GM10266 (cell line): Measurements from ENCODE around the gene ST3GAL4.

ENCODE experiments used
- DNase-seq: peaks from one replicate; pipeline ENCODE4 v3.0.0; 2012; ENCODE audit errors: extremely low spot score
- CTCF ChIP-seq: IDR thresholded peaks from 2 replicates; pipeline ENCODE4 v1.5.1; 2012; ENCODE audit warnings: mild to moderate bottlenecking, low read depth; ENCODE audit not compliant: control insufficient read depth, insufficient read depth; ENCODE audit errors: missing control alignments

Gene ST3GAL4

DNA sequence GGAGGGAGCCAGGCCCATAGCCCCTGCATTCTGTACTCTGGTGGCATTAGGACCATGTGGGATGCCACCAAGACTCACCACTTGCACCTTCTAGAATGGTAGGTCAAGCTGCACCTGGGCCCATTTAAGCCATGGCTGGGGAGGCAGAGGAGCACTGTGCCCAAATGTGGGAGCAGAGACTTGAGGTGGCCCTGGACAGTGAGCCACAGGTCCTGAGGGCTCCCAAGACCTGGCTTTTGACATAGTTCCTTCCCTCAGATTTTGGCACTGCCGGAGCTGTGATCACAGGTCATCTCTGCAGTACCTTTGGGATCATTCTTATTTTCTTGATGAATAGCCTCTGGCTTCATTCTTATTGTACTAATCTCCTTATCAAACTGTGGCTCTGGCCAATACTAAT is 43.2 kb downstream of the ST3GAL4 start:
- no peak for TF ChIP-seq CTCF
- DNase-seq, result no peak

GRCh38 chr11:126400019-126400418 is 44.5 kb downstream of the ST3GAL4 start:
- no peak for TF ChIP-seq CTCF
- no peak for DNase-seq

GRCh38 chr11:126400479-126400878 is 45.0 kb downstream of the ST3GAL4 start:
- DNase-seq, result no peak

GRCh38 chr11:126403022-126403581 is 47.6 kb downstream of the ST3GAL4 start:
- TF ChIP-seq CTCF, result no peak

More at GRCh38 chr11:126400479-126400878, 45.0 kb downstream of the ST3GAL4 start:
- TF ChIP-seq CTCF, result no peak

GRCh38 chr11:126403658-126404057 is 48.2 kb downstream of the ST3GAL4 start:
- TF ChIP-seq CTCF, result no peak
- no peak for DNase-seq

More at GRCh38 chr11:126403022-126403581, 47.6 kb downstream of the ST3GAL4 start:
- DNase-seq, result no peak

DNA sequence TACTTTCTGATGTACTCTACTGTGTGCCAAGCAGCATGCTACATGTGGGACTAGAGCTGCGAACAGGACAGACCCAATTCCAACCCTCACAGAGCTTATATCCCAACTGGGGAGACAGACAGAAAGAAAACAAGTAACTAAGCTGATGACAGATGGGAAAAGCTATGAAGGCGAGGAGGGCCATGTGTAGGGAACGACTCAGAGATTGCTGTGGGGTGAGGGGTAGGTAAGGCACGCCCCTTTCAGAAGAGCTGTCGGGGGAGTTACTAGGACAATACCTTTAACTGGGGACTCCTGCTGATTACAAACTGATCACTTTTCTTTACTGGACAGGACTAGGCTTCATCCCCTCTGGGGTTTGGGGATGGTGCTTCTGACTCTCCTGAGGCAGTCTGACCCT is 48.9 kb downstream of the ST3GAL4 start:
- no peak for TF ChIP-seq CTCF
- no peak for DNase-seq

- no peak for DNase-seq
- no peak for TF ChIP-seq CTCF
These were observed 49.9 kb downstream of the ST3GAL4 start for GRCh38 chr11:126405374-126405773.
